Activated naive CD8-positive, alpha-beta T cell treated with anti-CD3 and anti-CD28 coated beads, Interleukin-2, amount 50 U/mL, for 16 hours (primary cell): ENCODE results near the gene YTHDF2.
A peak's percentile ranks its signal among the peaks of the same experiment; 100 is the strongest.
"Not testable (repeated sequence)": the region's sequence is repeated elsewhere in the genome, so short reads cannot be mapped to it uniquely, and the experiment has no call there.

Source experiments
- DNase-seq: peaks from one replicate; pipeline ENCODE4 v3.0.0-alpha.2; 2020; ENCODE audit warnings: low read depth, low spot score

Gene YTHDF2

DNA sequence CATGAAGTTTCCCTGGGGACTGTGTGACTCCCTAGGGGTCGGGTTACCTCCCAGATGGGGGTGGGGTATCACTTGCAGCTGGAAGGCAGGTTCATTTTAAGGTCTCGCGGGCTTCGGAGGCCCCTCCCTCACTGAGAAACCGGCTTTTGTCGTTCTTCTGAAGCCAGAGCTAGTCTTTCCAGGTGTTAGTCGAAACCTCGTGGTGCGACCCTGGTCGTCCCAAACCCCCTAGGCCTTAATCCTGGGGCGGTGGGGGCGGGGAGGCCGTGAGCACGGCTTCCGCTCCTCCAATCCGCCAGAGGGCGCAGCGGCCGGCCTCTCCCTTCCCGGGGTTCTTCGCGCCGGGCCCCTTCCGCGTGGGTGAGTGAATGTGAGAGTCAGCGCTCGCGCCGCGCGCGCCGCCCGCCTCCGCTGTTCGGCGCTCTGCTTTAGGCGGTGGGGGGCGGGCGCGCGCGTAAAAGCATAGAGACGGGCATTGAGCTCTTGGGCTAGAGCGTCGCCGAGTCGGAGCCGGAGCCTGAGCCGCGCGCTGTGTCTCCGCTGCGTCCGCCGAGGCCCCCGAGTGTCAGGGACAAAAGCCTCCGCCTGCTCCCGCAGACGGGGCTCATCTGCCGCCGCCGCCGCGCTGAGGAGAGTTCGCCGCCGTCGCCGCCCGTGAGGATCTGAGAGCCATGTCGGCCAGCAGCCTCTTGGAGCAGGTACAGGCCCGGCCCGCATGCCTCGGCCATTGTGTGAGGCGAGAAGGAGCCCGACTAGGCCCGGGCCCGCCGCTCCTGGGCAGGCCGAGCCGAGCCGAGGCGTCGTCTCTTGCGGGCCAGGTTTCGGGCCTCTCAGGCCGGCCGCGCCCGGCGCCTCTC, at the start of gene YTHDF2:
Gene YTHDF2 (plus strand): TSS at position 491 of the 857 bp plus-strand sequence. CDS start 181 bp downstream, at position 672.
- DNase-seq, result peak; percentile 98

DNA sequence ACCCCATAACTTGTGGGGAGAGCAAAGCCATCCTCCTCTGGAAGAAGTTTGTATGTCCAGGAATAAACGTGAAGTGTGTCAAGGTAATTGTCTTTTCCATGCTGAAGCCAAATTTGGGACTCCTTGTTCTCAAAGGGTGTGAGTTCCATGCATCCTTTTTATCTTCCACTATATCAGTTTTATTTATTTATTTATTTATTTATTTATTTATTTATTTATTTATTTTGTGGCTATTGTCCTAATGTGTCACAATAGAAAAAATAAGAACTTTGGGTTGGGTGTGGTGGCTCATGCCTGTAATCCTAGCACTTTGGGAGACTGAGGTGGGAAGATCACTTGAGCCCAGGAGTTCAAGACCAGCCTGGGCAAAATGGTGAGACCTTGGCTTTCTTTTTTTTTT, 45.1 kb upstream of the YTHDF2 start:
- not testable (repeated sequence) for DNase-seq

DNA sequence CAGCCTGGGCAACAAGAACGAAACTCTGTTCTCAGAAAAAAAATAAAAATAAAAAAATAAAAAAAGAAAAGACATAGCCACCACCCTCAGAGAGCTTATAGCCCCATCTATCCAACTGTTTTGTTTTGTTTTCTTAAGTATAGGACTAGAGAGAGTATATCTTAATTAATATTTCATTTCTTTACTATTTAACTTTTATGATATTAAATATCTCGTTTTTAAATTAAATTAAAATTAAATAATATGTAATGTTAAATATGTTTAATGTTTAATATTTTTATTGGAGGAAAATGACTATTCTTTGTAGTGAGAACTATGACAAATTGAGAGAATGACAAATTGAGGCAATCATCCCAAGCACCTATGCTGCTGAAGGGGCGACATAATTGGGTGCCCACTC, 33.1 kb upstream of the YTHDF2 start:
- no peak for DNase-seq

DNA sequence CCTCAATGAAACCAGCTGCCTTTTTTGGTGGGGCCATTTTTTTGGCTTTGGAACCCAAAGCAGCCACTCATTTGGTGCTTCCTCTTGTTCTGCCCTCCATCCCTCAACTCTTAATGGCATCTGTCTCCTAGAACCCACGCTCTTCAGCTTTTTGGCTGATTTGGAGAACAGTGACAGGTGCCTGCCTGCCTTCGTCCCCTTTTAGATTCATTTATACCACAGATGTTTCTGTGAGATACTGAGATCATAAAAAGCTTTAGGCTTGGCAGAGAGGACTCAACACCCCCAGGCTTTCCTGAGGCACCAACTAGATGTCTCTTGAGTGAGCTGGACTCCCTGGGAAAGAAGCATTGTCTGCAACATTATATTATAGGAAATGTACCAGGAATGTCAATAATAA, 20.4 kb upstream of the YTHDF2 start:
- no peak for DNase-seq

DNA sequence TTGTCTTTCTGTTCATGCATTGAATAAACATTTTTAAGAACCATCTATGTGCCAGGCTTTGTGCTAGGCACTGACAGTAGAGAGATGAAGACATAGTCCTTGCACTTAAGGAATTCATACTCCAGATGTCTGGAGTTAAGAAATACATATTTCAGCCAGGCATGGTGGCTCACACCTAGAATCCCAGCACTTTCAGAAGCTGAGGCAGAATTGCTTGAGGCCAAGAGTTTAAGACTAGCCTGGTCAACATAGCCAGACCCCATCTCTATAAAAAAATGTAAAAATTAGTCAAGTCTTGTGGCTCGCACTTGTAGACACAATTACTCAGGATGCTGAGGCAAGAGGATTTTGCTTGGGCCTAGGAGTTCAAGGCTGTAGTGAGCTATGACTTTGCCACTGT, 18.6 kb upstream of the YTHDF2 start:
- DNase-seq, result no peak

DNA sequence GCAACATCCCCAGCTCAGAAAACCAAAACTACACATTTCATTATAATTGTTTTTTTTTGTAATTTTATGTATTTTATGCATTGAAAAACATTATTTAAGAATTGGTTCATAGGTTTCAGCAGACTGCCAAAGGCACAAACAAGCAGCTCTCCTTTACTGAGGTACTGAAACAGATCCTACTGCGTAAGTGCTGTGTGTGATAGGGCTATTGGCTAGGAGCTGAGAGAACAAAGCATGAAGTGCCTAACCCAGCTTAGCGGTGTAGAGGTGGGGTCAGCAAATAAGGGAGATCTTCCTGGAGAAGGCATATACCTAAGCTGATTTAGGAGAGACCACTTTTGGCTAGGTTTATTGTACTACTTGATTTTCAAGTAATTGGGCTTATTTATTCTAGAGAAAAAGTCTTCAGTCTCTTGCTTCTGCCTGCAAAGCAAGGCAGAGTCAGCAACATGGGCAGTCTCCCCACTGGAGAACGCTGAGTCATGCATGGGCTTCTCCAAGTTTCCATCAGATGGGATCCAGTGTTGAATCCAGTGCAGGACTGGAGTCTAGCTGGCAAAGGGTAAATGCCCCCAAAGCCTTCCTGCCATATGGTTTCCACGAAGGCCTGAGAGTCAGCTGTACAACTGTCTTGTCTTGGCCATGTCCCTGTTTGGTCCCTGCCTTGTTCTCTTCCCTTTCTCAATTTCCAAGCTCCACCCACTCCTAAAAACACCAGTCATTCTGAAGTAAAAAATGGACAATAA, 18.0 kb upstream of the YTHDF2 start:
- DNase-seq, result no peak

DNA sequence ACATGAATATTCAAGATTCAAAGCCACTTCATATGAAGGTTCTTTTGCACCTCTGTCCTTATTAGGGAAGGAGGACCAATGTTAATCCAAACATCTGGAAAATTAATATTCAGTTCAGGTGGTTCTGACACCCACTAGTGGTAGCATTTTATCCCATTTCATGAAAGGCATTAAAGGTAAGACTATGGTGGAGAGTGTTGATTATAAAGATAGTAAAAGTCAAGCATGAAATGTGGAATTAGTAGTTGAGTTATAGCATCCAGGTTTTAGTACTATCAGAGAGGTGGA, 17.5 kb upstream of the YTHDF2 start:
- no peak for DNase-seq

DNA sequence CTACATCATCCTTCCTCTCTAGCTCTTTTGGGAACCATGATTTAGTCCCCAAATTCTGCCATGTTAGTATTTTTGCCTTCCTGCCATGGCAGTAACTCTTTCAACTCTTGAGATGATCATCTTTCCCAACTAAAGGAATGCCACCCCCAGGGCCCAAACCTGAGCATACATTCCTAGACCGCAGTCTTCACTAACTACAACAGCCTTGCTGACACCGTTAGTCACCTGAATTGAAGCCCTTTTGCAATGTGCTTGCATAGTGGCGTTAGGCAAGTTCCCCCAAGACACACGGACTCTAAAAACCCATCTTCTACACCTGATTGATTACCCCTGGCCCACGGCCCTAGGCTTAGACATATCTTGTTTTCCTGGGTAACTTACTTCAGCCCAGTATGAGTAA, 16.4 kb upstream of the YTHDF2 start:
- DNase-seq, result no peak

DNA sequence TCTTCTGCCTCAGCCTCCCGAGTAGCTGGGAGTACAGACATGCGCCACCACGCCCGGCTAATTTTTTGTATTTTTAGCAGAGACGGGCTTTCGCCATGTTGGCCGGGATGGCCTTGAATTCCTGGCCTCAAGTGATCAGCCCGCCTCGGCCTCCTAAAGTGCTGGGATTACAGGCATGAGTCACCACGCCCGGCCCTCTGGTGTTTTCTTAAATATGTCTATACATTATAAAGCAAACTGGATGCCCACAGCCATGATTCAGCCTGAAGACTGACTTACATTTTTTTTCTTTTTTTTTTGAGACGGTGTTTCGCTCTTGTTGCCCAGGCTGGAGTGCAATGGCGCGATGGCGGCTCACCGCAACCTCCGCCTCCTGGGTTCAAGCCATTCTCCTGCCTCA, 14.8 kb upstream of the YTHDF2 start:
- not testable (repeated sequence) for DNase-seq

DNA sequence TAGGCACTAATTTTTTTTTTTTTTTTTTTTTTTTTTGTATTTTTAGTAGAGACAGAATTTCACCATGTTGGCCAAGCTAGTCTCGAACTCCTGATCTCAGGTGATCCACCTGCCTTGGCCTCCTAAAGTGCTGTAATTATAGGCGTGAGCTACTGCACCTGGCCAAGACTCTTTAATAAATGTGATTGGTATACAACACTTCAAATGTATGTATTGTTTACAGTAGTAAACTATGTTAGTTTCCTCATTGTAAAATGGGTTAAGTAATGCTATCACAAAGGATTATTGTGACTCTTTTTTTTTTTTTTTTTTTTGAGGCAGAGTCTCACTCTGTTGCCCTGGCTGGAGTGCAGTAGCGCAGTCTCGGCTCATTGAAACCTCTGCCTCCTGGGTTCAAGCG, 11.4 kb upstream of the YTHDF2 start:
- DNase-seq, result not testable (repeated sequence)

DNA sequence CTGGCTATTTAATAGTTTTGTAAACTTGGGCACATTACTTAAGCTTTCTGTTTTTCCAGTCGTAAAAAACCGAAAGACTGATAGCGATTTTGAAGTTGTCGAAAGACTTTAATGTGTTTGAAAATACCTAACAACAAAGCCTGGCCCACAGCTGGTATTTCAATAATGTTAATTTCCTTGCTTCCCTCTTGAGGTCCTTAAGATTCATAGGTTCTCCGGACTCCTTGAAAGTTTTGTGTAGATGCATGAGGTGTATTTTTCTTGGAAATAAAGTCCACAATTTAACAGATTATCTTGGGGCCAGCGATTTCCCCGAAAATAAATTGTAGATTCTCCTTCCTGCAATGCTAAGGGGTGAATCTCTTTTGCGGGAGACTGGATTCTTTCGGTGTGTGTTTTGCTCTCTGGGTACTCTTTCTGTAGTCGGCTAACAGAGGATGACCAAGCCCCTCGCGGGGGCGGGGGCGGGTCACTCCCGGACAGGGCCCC, 735 bp upstream of the YTHDF2 start:
- no peak for DNase-seq

DNA sequence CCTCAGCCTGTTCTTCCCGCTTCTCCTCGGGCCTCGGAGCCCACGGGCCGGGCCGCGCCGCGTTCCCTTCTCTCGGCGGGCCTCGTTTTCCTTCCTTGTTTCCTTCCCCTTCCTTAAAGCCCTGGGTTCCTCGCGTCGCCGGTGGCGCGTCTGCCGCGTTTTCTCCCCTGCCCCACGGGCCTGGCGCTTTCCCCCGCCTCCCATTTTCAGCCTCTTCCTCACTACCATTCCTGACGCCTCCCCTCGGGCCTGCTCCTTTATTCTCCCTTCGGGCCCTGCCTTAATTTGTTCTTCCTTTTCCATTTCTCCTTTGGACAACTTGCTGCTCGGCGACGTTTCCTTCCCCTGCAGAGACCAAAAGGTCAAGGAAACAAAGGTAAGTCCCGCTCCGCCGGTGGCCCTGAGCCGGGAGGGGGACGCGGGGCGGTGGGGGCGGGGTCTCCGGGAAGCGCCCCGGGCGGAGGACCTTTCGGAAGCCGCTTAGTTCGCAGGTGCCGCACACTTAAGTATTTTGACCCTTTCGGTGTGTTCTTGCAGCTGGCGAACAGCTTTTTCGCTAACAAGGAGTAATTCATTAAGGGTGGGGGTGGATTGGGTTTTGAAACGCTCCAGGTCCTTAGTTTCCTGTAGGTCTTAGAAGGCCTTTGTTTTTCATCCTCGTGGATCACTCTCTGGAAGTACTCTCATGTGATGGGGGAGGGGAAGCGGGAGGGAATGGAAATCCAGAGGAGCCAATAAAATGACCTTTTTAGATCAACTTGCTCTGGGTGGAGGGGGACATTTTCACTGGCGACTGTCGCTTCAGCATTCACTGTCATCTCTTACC, 780 bp downstream of the YTHDF2 start:
- no peak for DNase-seq

DNA sequence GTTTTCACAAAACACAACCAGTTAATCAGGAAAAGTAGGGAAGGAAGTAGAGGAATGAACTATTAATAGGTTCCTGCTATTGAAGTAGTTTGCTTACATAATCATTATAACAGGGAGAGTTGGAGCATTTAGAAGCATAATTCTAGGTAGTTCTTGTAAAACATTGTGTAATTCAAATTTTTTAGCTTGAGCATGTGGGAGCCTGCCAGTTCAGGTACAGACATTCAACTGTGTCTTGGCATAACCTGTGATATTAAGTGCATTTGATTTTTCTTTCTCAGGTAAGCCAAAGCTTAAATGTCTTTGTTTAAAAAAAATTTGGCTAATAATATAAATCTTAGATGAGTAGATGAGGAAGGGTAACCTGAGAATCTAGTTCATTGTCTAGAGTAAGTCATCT, 3.4 kb downstream of the YTHDF2 start:
- DNase-seq, result no peak

DNA sequence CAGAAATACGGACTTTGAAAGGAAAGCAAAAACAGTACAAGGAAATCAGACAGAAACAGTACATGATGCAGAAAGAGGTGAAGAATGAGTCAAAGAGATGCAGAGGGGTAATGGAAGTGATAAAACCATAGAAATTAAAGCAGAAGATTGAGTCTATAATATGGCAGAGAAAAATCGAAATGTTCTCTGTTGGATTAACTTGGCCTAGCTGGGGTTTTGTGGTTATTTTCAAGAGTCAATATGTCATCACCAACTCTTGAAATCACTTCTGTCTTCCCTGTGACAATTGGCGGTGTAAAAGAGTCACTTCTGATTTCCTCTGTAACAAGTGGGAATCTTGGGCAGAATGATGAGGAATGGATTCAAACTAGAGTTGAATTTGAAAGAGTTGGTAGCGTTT, 7.4 kb downstream of the YTHDF2 start:
- DNase-seq, result no peak

DNA sequence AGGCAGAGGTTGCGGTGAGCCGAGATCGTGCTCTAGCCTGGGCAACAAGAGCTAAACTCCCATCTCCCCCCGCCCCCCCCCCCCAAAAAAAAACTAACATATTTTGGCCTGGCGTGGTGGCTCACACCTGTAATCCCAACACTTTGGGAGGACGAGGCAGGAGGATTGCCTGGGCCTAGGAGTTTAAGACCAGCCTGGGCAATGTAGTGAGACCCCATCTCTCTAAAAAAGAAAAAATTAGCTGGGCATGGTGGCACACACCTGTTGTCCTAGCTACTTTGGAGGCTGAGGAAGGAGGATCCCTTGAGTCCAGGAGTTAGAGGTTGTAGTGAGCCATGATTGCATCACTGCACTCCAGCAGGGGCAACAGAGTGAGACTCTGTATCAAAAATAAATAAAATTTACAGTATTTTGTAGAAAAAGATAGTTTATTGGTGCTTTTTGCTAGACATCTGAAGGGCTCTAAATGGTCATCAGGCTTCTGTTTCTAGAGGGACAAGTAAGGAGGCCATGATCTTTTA, 9.0 kb downstream of the YTHDF2 start:
- DNase-seq, result no peak

DNA sequence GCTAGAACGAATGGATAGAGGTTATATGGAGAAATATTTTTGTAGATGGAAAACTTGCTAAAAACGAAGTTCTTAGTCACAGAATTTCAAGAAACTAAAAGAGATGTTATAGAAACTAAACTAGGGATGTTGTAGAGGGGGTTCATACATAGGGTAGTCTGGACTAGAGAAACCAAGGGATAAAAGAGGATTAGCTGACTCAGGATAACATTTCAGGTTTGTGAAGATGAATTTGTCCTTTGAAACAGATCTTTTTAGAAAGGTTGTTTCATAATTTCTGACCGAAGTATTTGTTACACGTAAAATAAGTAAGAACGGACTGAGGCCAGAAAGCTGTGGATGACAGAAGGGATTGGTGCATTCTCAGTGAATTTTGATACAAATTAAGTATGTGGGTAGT, 13.6 kb downstream of the YTHDF2 start:
- no peak for DNase-seq

DNA sequence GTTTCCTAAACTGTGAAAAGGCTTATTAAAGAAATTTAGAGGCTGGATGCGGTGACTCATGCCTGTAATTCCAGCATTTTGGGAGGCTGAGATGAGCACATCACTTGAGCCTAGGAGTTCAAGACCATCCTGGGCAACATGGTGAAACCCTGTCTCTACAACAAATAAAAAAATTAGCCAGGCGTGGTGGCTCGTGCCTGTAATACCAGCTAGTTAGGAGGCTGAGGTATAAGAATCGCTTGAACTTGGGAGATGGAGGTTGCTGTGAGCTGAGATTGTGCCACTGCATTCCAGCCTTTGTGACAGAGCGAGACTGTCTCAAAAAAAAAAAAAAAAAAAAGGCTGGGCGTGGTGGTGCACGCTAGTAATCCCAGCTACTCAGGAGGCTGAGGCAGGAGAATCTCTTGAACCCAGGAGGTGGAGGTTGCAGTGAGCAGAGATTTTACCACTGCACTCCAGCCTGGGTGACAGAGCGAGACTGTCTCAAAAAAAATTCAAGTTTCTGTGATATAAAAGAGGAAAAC, 14.1 kb downstream of the YTHDF2 start:
- DNase-seq, result not testable (repeated sequence)

DNA sequence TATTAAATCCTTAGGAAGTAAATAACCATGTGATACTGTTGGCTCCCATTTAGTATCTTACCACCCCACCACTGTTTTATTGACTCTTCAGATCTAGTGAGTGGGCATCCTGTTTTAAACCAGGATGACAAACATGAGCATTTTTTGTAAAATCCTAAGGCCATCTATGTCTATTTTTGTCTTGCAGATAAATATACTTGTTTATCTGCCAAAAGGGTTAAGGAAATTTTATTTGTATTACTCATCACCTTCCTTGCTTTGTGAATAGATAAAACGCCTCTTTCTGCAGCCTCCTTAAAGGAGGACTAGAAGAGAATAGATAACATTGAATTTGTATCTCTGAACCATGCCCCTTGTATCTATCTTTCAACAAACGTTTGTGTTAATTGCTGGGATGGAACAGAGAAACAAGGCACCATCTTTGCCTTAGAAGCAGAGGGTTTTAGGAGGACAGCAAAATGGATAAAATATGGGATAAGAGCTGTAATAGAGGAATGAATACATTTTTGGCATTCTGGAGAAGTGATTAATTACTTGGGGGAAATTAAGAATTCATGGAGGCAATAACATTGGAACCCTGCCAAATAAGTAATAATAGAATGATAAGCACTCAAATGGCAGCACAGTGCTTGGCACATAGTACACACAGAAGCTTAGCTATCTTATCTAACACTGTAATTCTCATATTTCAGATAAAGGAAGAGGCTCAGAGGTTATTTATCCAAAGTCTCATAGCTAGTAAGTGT, 14.7 kb downstream of the YTHDF2 start:
- DNase-seq, result no peak

DNA sequence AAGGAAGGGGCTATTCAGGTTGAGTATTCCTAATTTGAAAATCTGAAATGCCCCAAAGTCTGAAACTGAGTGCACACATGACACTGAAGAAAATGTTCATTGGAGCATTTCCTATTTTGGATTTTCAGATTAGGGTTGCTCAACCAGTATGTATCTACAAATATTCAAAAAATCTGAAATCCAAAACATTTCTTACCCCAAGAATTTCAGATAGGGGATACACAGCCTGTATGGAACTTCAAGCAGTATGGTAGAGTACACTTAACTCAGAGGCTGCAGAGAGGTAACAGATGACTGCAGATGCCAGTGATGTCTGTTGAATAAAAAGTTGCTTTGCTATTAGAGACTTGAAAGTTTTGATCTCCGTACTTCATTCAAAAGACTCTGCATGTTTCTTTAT, 19.0 kb downstream of the YTHDF2 start:
- DNase-seq, result no peak

DNA sequence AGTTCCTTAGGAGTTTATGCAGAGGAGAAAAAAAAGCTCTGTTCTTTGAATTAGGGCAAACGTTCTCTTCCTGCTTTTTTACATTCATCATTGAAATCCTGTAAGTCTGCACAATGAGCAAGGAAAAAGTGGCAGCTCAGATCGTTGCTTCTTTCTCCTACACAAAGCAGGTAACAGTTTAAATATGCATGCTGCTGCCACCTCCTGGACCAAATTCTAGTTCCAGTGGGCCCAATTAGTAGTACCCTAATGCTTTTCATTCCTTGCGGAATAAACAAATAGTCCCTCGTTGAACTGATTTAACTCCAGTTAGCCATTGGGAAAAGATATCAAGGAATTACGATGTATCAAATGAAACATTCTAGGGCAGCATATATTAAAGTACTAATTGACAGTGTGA, 20.1 kb downstream of the YTHDF2 start:
- no peak for DNase-seq

DNA sequence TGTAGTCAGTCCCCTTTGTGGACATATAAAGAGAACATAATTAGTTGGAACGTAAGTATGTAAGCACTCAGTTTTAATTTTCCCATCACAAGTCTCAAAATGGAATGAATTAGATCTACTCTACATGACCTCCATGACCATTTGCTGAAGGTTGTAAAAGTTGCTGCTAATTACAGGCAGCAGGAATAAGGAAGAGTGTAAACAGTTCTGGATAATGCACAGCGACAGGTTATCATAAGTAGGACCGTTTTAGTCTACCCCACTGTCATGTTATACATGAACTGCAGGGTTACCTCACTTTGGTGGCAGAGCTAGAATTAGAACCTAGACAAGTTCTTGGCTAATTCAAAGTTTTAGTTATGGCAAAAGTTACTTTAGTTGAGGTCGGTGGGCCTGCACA, 21.7 kb downstream of the YTHDF2 start:
- DNase-seq, result no peak
